HG02970 (cell line): ENCODE measurements around the gene WDR7.

Source experiments
- ATAC-seq: cut with Tn5 transposase; IDR thresholded peaks from one replicate; pipeline ENCODE4 v1.9.1; 2021; ENCODE audit warnings: mild to moderate bottlenecking, moderate library complexity, moderate number of reproducible peaks; ENCODE audit not compliant: unreplicated experiment, low FRiP score

WDR7 gene

GRCh38 chr18:56789889-56790180, 138.7 kb downstream of the WDR7 start:
- ATAC-seq, result no peak

- ATAC-seq, result no peak
Observed at GRCh38 chr18:56795381-56795780, 144.2 kb downstream of the WDR7 start.

GRCh38 chr18:56799756-56800155, 148.6 kb downstream of the WDR7 start:
- ATAC-seq, result no peak

GRCh38 chr18:56803051-56803450, 151.9 kb downstream of the WDR7 start:
- no peak for ATAC-seq

- no peak for ATAC-seq
Observed at GRCh38 chr18:56804395-56804794, 153.2 kb downstream of the WDR7 start.

GRCh38 chr18:56807901-56808300, 156.7 kb downstream of the WDR7 start:
- ATAC-seq, result no peak

- no peak for ATAC-seq
Observed at GRCh38 chr18:56812674-56813073, 161.5 kb downstream of the WDR7 start.

- ATAC-seq, result no peak
Observed at GRCh38 chr18:56815926-56816325, 164.8 kb downstream of the WDR7 start.

- no peak for ATAC-seq
Observed at GRCh38 chr18:56823986-56824565, 172.9 kb downstream of the WDR7 start.

- ATAC-seq, result no peak
Observed at GRCh38 chr18:56825321-56825720, 174.2 kb downstream of the WDR7 start.

- ATAC-seq, result no peak
Observed at GRCh38 chr18:56825878-56826277, 174.7 kb downstream of the WDR7 start.

GRCh38 chr18:56831988-56832387, 180.8 kb downstream of the WDR7 start:
- ATAC-seq, result no peak

- ATAC-seq, result no peak
Observed at GRCh38 chr18:56835331-56835730, 184.2 kb downstream of the WDR7 start.

GRCh38 chr18:56836173-56836572, 185.0 kb downstream of the WDR7 start:
- ATAC-seq, result no peak

GRCh38 chr18:56841836-56842235, 190.7 kb downstream of the WDR7 start:
- no peak for ATAC-seq

GRCh38 chr18:56843241-56843640, 192.1 kb downstream of the WDR7 start:
- no peak for ATAC-seq

GRCh38 chr18:56844556-56844955, 193.4 kb downstream of the WDR7 start:
- no peak for ATAC-seq

GRCh38 chr18:56851774-56852173, 200.6 kb downstream of the WDR7 start:
- peak; percentile 60 for ATAC-seq

- no peak for ATAC-seq
Observed at GRCh38 chr18:56853961-56854360, 202.8 kb downstream of the WDR7 start.

- no peak for ATAC-seq
Observed at GRCh38 chr18:56861244-56861643, 210.1 kb downstream of the WDR7 start.

GRCh38 chr18:56869189-56869777, 218.1 kb downstream of the WDR7 start:
- peak; percentile 58 for ATAC-seq

GRCh38 chr18:56870982-56871381, 219.8 kb downstream of the WDR7 start:
- no peak for ATAC-seq

- no peak for ATAC-seq
Observed at GRCh38 chr18:56872140-56872539, 221.0 kb downstream of the WDR7 start.
